Measurements from ENCODE around the gene GPR152.
"Not testable (repeated sequence)": the region's sequence is repeated elsewhere in the genome, so short reads cannot be mapped to it uniquely, and the experiment has no call there.

GPR152 gene

DNA sequence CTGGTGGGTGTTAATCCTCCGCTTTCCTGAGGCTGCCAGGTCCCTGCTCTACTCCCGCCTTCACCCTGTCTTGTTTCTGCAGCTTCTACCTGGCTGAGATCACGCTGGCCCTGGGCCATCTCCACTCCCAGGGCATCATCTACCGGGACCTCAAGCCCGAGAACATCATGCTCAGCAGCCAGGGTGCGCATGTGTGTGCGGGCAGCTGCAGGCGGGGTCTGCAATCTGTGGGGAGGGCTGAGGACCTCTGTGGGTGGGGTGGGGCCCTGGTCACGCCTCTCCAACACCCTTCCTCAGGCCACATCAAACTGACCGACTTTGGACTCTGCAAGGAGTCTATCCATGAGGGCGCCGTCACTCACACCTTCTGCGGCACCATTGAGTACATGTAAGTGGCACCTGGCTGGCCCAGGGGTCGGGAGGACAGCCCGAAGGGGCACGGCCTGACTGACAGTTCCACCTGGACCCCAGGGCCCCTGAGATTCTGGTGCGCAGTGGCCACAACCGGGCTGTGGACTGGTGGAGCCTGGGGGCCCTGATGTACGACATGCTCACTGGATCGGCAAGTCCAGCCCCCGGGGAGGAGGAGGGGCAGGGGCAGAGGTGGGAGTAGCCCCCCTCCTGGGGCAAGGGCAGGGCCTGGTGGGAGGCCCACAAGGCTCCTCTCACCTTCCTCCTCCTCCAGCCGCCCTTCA, 19.7 kb downstream of the GPR152 start:
- TF ChIP-seq, protein P1, sequence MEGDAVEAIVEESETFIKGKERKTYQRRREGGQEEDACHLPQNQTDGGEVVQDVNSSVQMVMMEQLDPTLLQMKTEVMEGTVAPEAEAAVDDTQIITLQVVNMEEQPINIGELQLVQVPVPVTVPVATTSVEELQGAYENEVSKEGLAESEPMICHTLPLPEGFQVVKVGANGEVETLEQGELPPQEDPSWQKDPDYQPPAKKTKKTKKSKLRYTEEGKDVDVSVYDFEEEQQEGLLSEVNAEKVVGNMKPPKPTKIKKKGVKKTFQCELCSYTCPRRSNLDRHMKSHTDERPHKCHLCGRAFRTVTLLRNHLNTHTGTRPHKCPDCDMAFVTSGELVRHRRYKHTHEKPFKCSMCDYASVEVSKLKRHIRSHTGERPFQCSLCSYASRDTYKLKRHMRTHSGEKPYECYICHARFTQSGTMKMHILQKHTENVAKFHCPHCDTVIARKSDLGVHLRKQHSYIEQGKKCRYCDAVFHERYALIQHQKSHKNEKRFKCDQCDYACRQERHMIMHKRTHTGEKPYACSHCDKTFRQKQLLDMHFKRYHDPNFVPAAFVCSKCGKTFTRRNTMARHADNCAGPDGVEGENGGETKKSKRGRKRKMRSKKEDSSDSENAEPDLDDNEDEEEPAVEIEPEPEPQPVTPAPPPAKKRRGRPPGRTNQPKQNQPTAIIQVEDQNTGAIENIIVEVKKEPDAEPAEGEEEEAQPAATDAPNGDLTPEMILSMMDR (IDR thresholded peaks at IDR 0.05; ENCODE audit: insufficient read depth, low read length, poor library complexity, severe bottlenecking): no peak
- DNase-seq (ENCODE audit: extremely low read depth, insufficient read length): peak; percentile 46
- Histone ChIP-seq H3K36me3 (ENCODE audit: control insufficient read depth, insufficient read depth, low read length) (peaks cover 32% of the 10 kb centered on the region), H3K4me3 (replicated peaks; ENCODE audit: low read depth, low read length) (no peak overlapping the region), H3K27me3 (replicated peaks; ENCODE audit: control insufficient read depth, insufficient read depth, low read length) (no peaks in the 10 kb centered on the region)

- H3K36me3 ChIP-seq (ENCODE audit: control insufficient read depth, insufficient read depth, low read length): peaks cover 32% of the 10 kb centered on the region
- no peak overlapping the region for H3K4me3 ChIP-seq (replicated peaks; ENCODE audit: low read depth, low read length)
- H3K27me3 ChIP-seq (replicated peaks; ENCODE audit: control insufficient read depth, insufficient read depth, low read length): no peaks in the 10 kb centered on the region
- DNase-seq (ENCODE audit: extremely low read depth, insufficient read length): no peak
- TF ChIP-seq, protein P1 (IDR thresholded peaks at IDR 0.05; ENCODE audit: insufficient read depth, low read length, poor library complexity, severe bottlenecking): no peak
These were observed 20.9 kb downstream of the GPR152 start for GRCh38 chr11:67431346-67432249.

DNA sequence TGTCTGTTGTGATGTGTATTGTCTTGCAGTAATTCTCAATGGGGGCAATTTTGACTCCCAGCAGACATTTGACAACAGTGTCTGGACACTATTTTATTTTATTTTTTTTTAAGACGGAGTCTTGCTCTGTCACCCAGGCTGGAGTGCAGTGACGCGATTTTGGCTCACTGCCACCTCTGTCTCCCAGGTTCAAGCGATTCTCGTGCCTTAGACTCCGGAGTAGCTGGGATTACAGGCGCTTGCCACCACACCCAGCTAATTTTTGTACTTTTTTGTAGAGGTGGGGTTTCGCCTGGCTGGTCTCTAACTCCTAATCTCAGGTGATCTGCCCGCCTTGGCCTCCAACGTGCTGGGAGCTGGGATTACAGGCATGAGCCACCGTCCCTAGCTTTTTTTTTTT, 22.8 kb downstream of the GPR152 start:
- Histone ChIP-seq H3K36me3 (ENCODE audit: control insufficient read depth, insufficient read depth, low read length) (peaks cover 24% of the 10 kb centered on the region), H3K27me3 (replicated peaks; ENCODE audit: control insufficient read depth, insufficient read depth, low read length) (no peaks in the 10 kb centered on the region), H3K4me3 (replicated peaks; ENCODE audit: low read depth, low read length) (no peak overlapping the region)
- no peak for DNase-seq (ENCODE audit: extremely low read depth, insufficient read length)
- TF ChIP-seq, protein P1 (IDR thresholded peaks at IDR 0.05; ENCODE audit: insufficient read depth, low read length, poor library complexity, severe bottlenecking): no peak

DNA sequence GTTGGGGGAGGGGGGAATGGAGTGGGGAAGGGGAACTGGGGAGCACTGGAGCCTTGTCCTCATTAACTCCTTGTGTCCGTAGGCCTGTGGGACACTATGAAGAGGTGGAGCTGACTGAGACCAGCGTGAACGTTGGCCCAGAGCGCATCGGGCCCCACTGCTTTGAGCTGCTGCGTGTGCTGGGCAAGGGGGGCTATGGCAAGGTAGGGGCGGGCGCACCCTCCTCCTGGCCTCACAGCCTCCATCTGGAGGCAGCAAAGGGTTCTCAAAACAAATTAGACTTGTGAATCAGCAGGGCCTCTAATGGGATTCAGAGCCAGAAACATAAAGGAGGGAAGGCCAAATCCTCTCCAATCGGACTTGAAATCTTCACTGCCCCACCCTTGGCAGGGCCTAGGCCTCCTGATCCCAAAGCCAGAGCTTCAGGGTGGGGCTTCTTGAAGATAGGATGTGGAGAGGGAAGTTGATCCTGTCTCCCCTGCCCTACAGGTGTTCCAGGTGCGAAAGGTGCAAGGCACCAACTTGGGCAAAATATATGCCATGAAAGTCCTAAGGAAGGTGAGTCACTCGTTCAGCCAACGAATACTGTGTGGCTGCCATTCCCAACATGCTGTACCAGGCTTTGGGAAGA, 23.4 kb downstream of the GPR152 start:
- peaks cover 20% of the 10 kb centered on the region for H3K36me3 ChIP-seq (ENCODE audit: control insufficient read depth, insufficient read depth, low read length)
- no peaks in the 10 kb centered on the region for H3K27me3 ChIP-seq (replicated peaks; ENCODE audit: control insufficient read depth, insufficient read depth, low read length)
- no peak for DNase-seq (ENCODE audit: extremely low read depth, insufficient read length)
- TF ChIP-seq, protein P1 (IDR thresholded peaks at IDR 0.05; ENCODE audit: insufficient read depth, low read length, poor library complexity, severe bottlenecking): no peak
- peak overlapping the region; percentile 99 for H3K4me3 ChIP-seq (replicated peaks; ENCODE audit: low read depth, low read length)

DNA sequence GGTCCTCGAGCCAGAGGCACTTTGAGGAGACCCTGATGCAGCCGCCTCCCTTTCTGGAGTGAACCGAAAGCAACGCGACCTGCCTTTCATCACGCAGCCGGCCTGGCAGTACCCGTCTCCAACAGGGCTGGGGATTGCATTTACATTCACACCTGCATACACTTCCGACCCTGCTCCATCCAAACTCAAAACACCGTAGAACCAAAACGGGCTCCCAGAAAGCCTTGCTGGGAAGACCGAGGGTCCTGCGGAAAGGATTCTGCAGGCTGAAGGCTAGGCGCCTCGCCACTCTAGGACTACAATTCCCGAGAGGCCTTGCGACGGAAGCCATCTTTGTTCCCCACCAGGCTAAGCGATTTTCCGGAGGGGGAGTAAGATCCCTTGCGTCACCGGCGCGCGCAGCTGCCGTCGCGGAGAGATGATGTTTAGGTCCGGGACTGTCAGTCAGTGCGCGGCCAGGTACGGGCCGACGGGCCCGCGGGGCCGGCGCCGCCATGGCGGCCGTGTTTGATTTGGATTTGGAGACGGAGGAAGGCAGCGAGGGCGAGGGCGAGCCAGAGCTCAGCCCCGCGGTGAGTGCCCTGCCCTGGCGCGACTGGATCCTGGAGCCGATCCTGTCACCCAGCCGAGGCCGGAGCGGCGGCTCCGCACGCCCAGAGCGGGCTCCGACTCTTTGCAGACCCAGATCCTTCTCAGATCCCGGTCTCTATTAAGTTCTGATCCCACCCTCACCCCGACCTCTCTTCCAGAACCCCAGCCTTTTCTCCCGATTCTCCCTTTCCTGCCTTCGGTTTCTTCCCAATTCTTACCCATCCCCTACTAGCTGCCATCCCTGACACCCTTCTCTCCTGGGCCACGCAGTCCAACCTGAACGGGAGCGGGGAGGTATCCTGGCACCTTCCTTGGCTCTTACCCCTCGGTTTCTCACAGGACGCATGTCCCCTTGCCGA, 24.2 kb downstream of the GPR152 start, which contains the start of gene RPS6KB2:
Gene RPS6KB2, plus strand, starts transcription at position 443 of the 950 bp plus-strand sequence. Its CDS starts 52 bp downstream, at position 495.
- TF ChIP-seq, protein P1 (IDR thresholded peaks at IDR 0.05; ENCODE audit: insufficient read depth, low read length, poor library complexity, severe bottlenecking): no peak
- Histone ChIP-seq H3K4me3 (replicated peaks; ENCODE audit: low read depth, low read length) (peak within 1 kb of the TSS; percentile 99), H3K36me3 (ENCODE audit: control insufficient read depth, insufficient read depth, low read length) (peaks cover 12% of the 10 kb centered on the region), H3K27me3 (replicated peaks; ENCODE audit: control insufficient read depth, insufficient read depth, low read length) (no peaks in the 10 kb centered on the region)
- peak; percentile 99 for DNase-seq (ENCODE audit: extremely low read depth, insufficient read length)

DNA sequence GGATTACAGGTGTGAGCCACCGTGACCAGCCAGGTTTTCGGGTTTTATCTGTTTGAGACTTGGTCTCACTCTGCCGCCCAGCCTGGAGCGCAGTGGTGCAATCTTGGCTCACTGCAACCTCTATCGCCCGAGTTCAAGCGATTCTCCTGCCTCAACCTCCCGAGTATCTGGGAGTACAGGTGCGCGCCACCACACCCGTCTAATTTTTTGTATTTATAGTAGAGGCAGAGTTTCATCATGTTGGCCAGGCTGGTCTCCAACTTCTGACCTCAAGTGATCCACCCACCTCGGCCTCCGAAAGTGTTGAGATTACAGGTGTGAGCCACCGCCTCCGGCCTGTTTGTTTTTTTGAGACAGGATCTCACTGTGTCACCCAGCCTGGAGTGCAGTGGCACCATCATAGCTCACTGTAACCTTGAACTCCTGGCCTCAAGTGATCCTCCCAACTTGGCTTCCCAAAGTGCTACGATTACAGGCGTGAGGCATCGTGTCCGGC, 25.1 kb downstream of the GPR152 start:
- DNase-seq (ENCODE audit: extremely low read depth, insufficient read length): not testable (repeated sequence)

More for the DNA sequence above, 25.1 kb downstream of the GPR152 start:
- H3K27me3 ChIP-seq (replicated peaks; ENCODE audit: control insufficient read depth, insufficient read depth, low read length); H3K36me3 ChIP-seq (ENCODE audit: control insufficient read depth, insufficient read depth, low read length): not testable (repeated sequence)
- H3K4me3 ChIP-seq (replicated peaks; ENCODE audit: low read depth, low read length): peak overlapping the region; percentile 99
